Measurements from ENCODE around the gene SIK2.
A peak's percentile ranks its signal among the peaks of the same experiment; 100 is the strongest.
"Not testable (repeated sequence)": the region's sequence is repeated elsewhere in the genome, so short reads cannot be mapped to it uniquely, and the experiment has no call there.

The SIK2 gene

GRCh38 chr11:111655924-111656323 is 53.7 kb downstream of the SIK2 start:
- Mint-ChIP-seq H3K4me3 (no peak overlapping the region), H3K27me3 (no peaks in the 10 kb centered on the region), H3K4me1 (no peaks in the 10 kb centered on the region), H3K27ac (no peak overlapping the region), H3K9me3 (no peaks in the 10 kb centered on the region)
- ATAC-seq (no peak), DNase-seq (no peak)

GRCh38 chr11:111657905-111658304 is 55.7 kb downstream of the SIK2 start:
- ATAC-seq, H3K27ac Mint-ChIP-seq, H3K9me3 Mint-ChIP-seq, H3K27me3 Mint-ChIP-seq, H3K4me1 Mint-ChIP-seq, DNase-seq, H3K4me3 Mint-ChIP-seq: not testable (repeated sequence)

GRCh38 chr11:111658493-111658892 is 56.2 kb downstream of the SIK2 start:
- not testable (repeated sequence) for H3K27me3 Mint-ChIP-seq, ATAC-seq, H3K27ac Mint-ChIP-seq, H3K9me3 Mint-ChIP-seq, H3K4me3 Mint-ChIP-seq, H3K4me1 Mint-ChIP-seq, DNase-seq

GRCh38 chr11:111659201-111660115 is 57.2 kb downstream of the SIK2 start:
- no peaks in the 10 kb centered on the region for H3K9me3 Mint-ChIP-seq
- H3K4me1 Mint-ChIP-seq, result peaks cover 15% of the 10 kb centered on the region
- ATAC-seq (no peak), DNase-seq (no peak)
- H3K27ac Mint-ChIP-seq, result no peak overlapping the region
- H3K4me3 Mint-ChIP-seq, result no peak overlapping the region
- H3K27me3 Mint-ChIP-seq, result no peaks in the 10 kb centered on the region

GRCh38 chr11:111660822-111661221 is 58.6 kb downstream of the SIK2 start:
- H3K9me3 Mint-ChIP-seq, result no peaks in the 10 kb centered on the region
- peaks cover 15% of the 10 kb centered on the region for H3K4me1 Mint-ChIP-seq
- DNase-seq (no peak), ATAC-seq (no peak)
- H3K4me3 Mint-ChIP-seq, result no peak overlapping the region
- H3K27me3 Mint-ChIP-seq, result no peaks in the 10 kb centered on the region
- no peak overlapping the region for H3K27ac Mint-ChIP-seq

- ATAC-seq (no peak), DNase-seq (no peak)
- Mint-ChIP-seq H3K27me3 (no peaks in the 10 kb centered on the region), H3K4me3 (no peak overlapping the region), H3K4me1 (peaks cover 19% of the 10 kb centered on the region), H3K9me3 (no peaks in the 10 kb centered on the region), H3K27ac (no peak overlapping the region)
Observed at GRCh38 chr11:111663820-111664219, 61.6 kb downstream of the SIK2 start.

- DNase-seq (no peak), ATAC-seq (no peak)
- Mint-ChIP-seq H3K27ac (no peak overlapping the region), H3K4me3 (no peak overlapping the region), H3K4me1 (peaks cover 21% of the 10 kb centered on the region), H3K27me3 (no peaks in the 10 kb centered on the region), H3K9me3 (no peaks in the 10 kb centered on the region)
Observed at GRCh38 chr11:111665777-111666176, 63.5 kb downstream of the SIK2 start.

GRCh38 chr11:111668980-111669379 is 66.7 kb downstream of the SIK2 start:
- H3K27ac Mint-ChIP-seq, result no peak overlapping the region
- H3K4me1 Mint-ChIP-seq, result peaks cover 10% of the 10 kb centered on the region
- no peak overlapping the region for H3K4me3 Mint-ChIP-seq
- no peaks in the 10 kb centered on the region for H3K9me3 Mint-ChIP-seq
- no peaks in the 10 kb centered on the region for H3K27me3 Mint-ChIP-seq
- no peak for ATAC-seq
- DNase-seq, result no peak

GRCh38 chr11:111671383-111671782 is 69.1 kb downstream of the SIK2 start:
- H3K4me1 Mint-ChIP-seq, result peaks cover 6% of the 10 kb centered on the region
- ATAC-seq, result no peak

GRCh38 chr11:111672949-111673348 is 70.7 kb downstream of the SIK2 start:
- Mint-ChIP-seq H3K4me3 (no peak overlapping the region), H3K4me1 (peaks cover 6% of the 10 kb centered on the region), H3K9me3 (no peaks in the 10 kb centered on the region), H3K27me3 (no peaks in the 10 kb centered on the region), H3K27ac (no peak overlapping the region)
- DNase-seq (no peak), ATAC-seq (peak; percentile 69)

More at GRCh38 chr11:111671383-111671782, 69.1 kb downstream of the SIK2 start:
- no peak overlapping the region for H3K4me3 Mint-ChIP-seq
- H3K27me3 Mint-ChIP-seq, result no peaks in the 10 kb centered on the region
- no peaks in the 10 kb centered on the region for H3K9me3 Mint-ChIP-seq
- no peak overlapping the region for H3K27ac Mint-ChIP-seq
- no peak for DNase-seq

- Mint-ChIP-seq H3K27ac (no peak overlapping the region), H3K4me1 (no peaks in the 10 kb centered on the region), H3K9me3 (no peaks in the 10 kb centered on the region), H3K27me3 (no peaks in the 10 kb centered on the region), H3K4me3 (no peak overlapping the region)
- DNase-seq (no peak), ATAC-seq (no peak)
Observed at GRCh38 chr11:111674941-111675340, 72.7 kb downstream of the SIK2 start.

GRCh38 chr11:111675891-111676290 is 73.6 kb downstream of the SIK2 start:
- no peak for ATAC-seq
- Mint-ChIP-seq H3K27me3 (no peaks in the 10 kb centered on the region), H3K4me3 (no peak overlapping the region), H3K9me3 (no peaks in the 10 kb centered on the region), H3K4me1 (no peaks in the 10 kb centered on the region), H3K27ac (no peak overlapping the region)
- DNase-seq, result no peak

GRCh38 chr11:111676878-111677585 is 74.8 kb downstream of the SIK2 start:
- DNase-seq (no peak), ATAC-seq (no peak)
- H3K4me1 Mint-ChIP-seq, result no peaks in the 10 kb centered on the region
- no peaks in the 10 kb centered on the region for H3K9me3 Mint-ChIP-seq
- no peak overlapping the region for H3K27ac Mint-ChIP-seq
- no peaks in the 10 kb centered on the region for H3K27me3 Mint-ChIP-seq
- H3K4me3 Mint-ChIP-seq, result no peak overlapping the region

GRCh38 chr11:111680486-111681175 is 78.4 kb downstream of the SIK2 start:
- DNase-seq (no peak), ATAC-seq (no peak)
- H3K9me3 Mint-ChIP-seq, result no peaks in the 10 kb centered on the region

GRCh38 chr11:111683806-111684205 is 81.6 kb downstream of the SIK2 start:
- DNase-seq, result no peak
- H3K9me3 Mint-ChIP-seq, result no peaks in the 10 kb centered on the region
- H3K27ac Mint-ChIP-seq, result no peak overlapping the region
- no peaks in the 10 kb centered on the region for H3K4me1 Mint-ChIP-seq
- no peaks in the 10 kb centered on the region for H3K27me3 Mint-ChIP-seq
- no peak overlapping the region for H3K4me3 Mint-ChIP-seq
- ATAC-seq, result no peak

More at GRCh38 chr11:111680486-111681175, 78.4 kb downstream of the SIK2 start:
- Mint-ChIP-seq H3K4me1 (no peaks in the 10 kb centered on the region), H3K4me3 (no peak overlapping the region), H3K27ac (no peak overlapping the region), H3K27me3 (no peaks in the 10 kb centered on the region)

- ATAC-seq (no peak), DNase-seq (no peak)
- Mint-ChIP-seq H3K4me3 (no peak overlapping the region), H3K27ac (no peak overlapping the region), H3K9me3 (no peaks in the 10 kb centered on the region), H3K27me3 (no peaks in the 10 kb centered on the region), H3K4me1 (no peaks in the 10 kb centered on the region)
Observed at GRCh38 chr11:111684251-111684650, 82.0 kb downstream of the SIK2 start.
